HCT116 (cell line): ENCODE results near the gene RASL12. TPM values are rescaled to one million over a fixed set of nuclear protein-coding genes. Genes with fewer than 3 reads are reported as not detected.

Source experiments
- ATAC-seq: fragments of 200-7000 bp; cut with Tn5 transposase; 2 replicates; pipeline ENCODE4 v1.9.1; 2020; ENCODE audit warnings: mild to moderate bottlenecking, moderate library complexity
- BruUV-seq: library from RNA; stranded (reverse); fragments of 400-500 nt; replicated peaks from 2 replicates; lab custom pipeline; 2021; lab: Mats Ljungman, UMichigan
- CTCF ChIA-PET: fragments of 300-600 bp; sonication (Branson Sonifier 250); formaldehyde crosslinking; loops from one replicate; lab custom pipeline; 2021; ENCODE audit warnings: antibody characterized with exemption; lab: Charles Lee
- POLR2A ChIA-PET: fragments of 300-600, 350-600 bp; sonication (Branson Sonifier 250); formaldehyde crosslinking; loops from one replicate; lab custom pipeline; 2021; ENCODE audit warnings: antibody characterized with exemption; lab: Charles Lee
- RAD21 ChIA-PET, 2 experiments: fragments of 300-600 bp; sonication (Branson Sonifier 250); formaldehyde crosslinking; loops; one replicate each; lab custom pipeline; 2023; ENCODE audit warnings: low total read pairs in 2 of 2; ENCODE audit not compliant: uncharacterized antibody in 2 of 2, unreplicated experiment in 2 of 2, low non-redundant PET in 1 of 2; lab: Charles Lee
- DNase-seq: peaks from one replicate; pipeline ENCODE4 v3.0.0-alpha.2; 2010; ENCODE audit warnings: low read depth, low spot score
- H2AFZ ChIP-seq: fragments of 200-600 bp; shearing (Covaris generic), sonication (generic); 2 replicates; pipeline ENCODE4 v1.6.1; 2017; ENCODE audit warnings: low read depth, mixed run types, mixed read lengths, antibody characterized with exemption, low read length; ENCODE audit not compliant: poor library complexity, severe bottlenecking
- H3K27ac ChIP-seq: 2 replicates; pipeline ENCODE4 v1.5.1; 2012; ENCODE audit warnings: low read depth, low read length
- H3K27me3 ChIP-seq: fragments of 200-600 bp; sonication (generic); 2 replicates; pipeline ENCODE4 v1.6.1; 2016; ENCODE audit warnings: mixed run types, low read length, mixed read lengths; ENCODE audit not compliant: insufficient read depth
- H3K36me3 ChIP-seq, 2 experiments: fragments of 200-500 bp in 1 of 2; fragments of 200-600 bp in 1 of 2; sonication (Bioruptor generic) in 1 of 2; sonication (generic) in 1 of 2; 2 replicates each; pipeline versions ENCODE4 v1.5.1 to v1.6.1; 2014 to 2016; ENCODE audit warnings: low read length in 2 of 2, inconsistent platforms in 1 of 2, mixed read lengths in 1 of 2, mixed run types in 1 of 2; ENCODE audit not compliant: insufficient read depth in 2 of 2, control insufficient read depth in 1 of 2
- H3K4me1 ChIP-seq, 2 experiments: fragments of 200-600 bp in 1 of 2; sonication (generic) in 1 of 2; 2 replicates each; pipeline versions ENCODE4 v1.5.1 to v1.6.1; 2012 to 2017; ENCODE audit warnings: low read length in 2 of 2, inconsistent platforms in 1 of 2, mild to moderate bottlenecking in 1 of 2, mixed read lengths in 1 of 2, mixed run types in 1 of 2, moderate library complexity in 1 of 2; ENCODE audit not compliant: insufficient read depth in 2 of 2, control insufficient read depth in 1 of 2
- H3K4me2 ChIP-seq: fragments of 200-600 bp; sonication (generic); 2 replicates; pipeline ENCODE4 v1.6.1; 2017; ENCODE audit warnings: mixed run types, low read length, mixed read lengths
- H3K4me3 ChIP-seq, 2 experiments: fragments of 200-600 bp in 1 of 2; sonication (generic) in 1 of 2; replicated peaks in 1 of 2; 2 replicates each; pipeline ENCODE4 v1.5.1; 2011 to 2016; ENCODE audit warnings: low read length in 2 of 2, control low read depth in 1 of 2, low read depth in 1 of 2, mild to moderate bottlenecking in 1 of 2, mixed read lengths in 1 of 2, mixed run types in 1 of 2
- H3K79me2 ChIP-seq: fragments of 200-600 bp; sonication (generic); 2 replicates; pipeline ENCODE4 v1.6.1; 2017; ENCODE audit warnings: mild to moderate bottlenecking, mixed run types, low read length, moderate library complexity, mixed read lengths; ENCODE audit not compliant: insufficient read depth
- H3K9ac ChIP-seq: fragments of 200-600 bp; sonication (generic); 2 replicates; pipeline ENCODE4 v1.6.1; 2016; ENCODE audit warnings: low read length, mixed read lengths
- H3K9me2 ChIP-seq: fragments of 200-600 bp; sonication (generic), shearing (Covaris generic); 2 replicates; pipeline ENCODE4 v1.6.1; 2017; ENCODE audit warnings: mixed run types, mild to moderate bottlenecking, moderate library complexity; ENCODE audit not compliant: insufficient read depth
- H3K9me3 ChIP-seq, 2 experiments: fragments of 200-500 bp in 1 of 2; fragments of 200-600 bp in 1 of 2; sonication (Bioruptor generic) in 1 of 2; sonication (generic) in 1 of 2; 2 replicates each; pipeline ENCODE4 v1.6.1; 2014 to 2017; ENCODE audit warnings: low read length in 2 of 2, mixed read lengths in 2 of 2, inconsistent platforms in 1 of 2, low read depth in 1 of 2, mild to moderate bottlenecking in 1 of 2, mixed run types in 1 of 2, moderate library complexity in 1 of 2; ENCODE audit not compliant: control insufficient read depth in 1 of 2, insufficient read depth in 1 of 2
- H4K20me1 ChIP-seq: fragments of 200-600 bp; sonication (generic), shearing (Covaris generic); 2 replicates; pipeline ENCODE4 v1.6.1; 2017; ENCODE audit warnings: mixed run types, mild to moderate bottlenecking, moderate library complexity; ENCODE audit not compliant: insufficient read depth
- CBX3 ChIP-seq: IDR thresholded peaks from 2 replicates; pipeline ENCODE4 v1.6.1; 2012; ENCODE audit warnings: low read depth
- CEBPB ChIP-seq: IDR thresholded peaks from 2 replicates; pipeline ENCODE4 v1.6.1; 2012; ENCODE audit warnings: low read depth
- ELF1 ChIP-seq: IDR thresholded peaks from 2 replicates; pipeline ENCODE4 v1.6.1; 2012; ENCODE audit warnings: low read depth, borderline replicate concordance
- EZH2phosphoT487 ChIP-seq: fragments of 200-600 bp; IDR thresholded peaks from 2 replicates; pipeline ENCODE4 v1.6.1; 2018; ENCODE audit warnings: antibody characterized with exemption, borderline replicate concordance
- FOSL1 ChIP-seq: IDR thresholded peaks from 2 replicates; pipeline ENCODE4 v1.6.1; 2012; ENCODE audit warnings: low read depth
- RAD21 ChIP-seq: IDR thresholded peaks from 2 replicates; pipeline ENCODE4 v1.6.1; 2012; ENCODE audit warnings: low read depth, mild to moderate bottlenecking
- REST ChIP-seq: IDR thresholded peaks from 2 replicates; pipeline ENCODE4 v1.6.1; 2012; ENCODE audit warnings: low read depth
- SIN3A ChIP-seq: IDR thresholded peaks from 2 replicates; pipeline ENCODE4 v1.6.1; 2012; ENCODE audit warnings: low read depth
- ZFX ChIP-seq: fragments of 450-650 bp; IDR thresholded peaks from 2 replicates; pipeline ENCODE4 v1.6.1; 2017
- ZNF274 ChIP-seq: fragments of 200-500 bp; sonication (Bioruptor generic); IDR thresholded peaks from 2 replicates; pipeline ENCODE4 v1.6.1; 2014; ENCODE audit warnings: mild to moderate bottlenecking, low read depth, low read length, inconsistent platforms
- intact Hi-C: fragments of 100-400 bp; cut with micrococcal nuclease; formaldehyde crosslinking; loops from 2 replicates; pipeline ENCODE4 v1.10.0; 2022
- total RNA-seq: library from RNA; stranded (reverse); gene quantifications from one replicate; pipeline ENCODE4 v1.2.1, GENCODE V29; 2021; ENCODE audit not compliant: unreplicated experiment

RASL12 gene
- total RNA-seq, 1 experiment from 2014 or later, result 0.25 TPM

GRCh38 chr15:65062061-65062460, 5.7 kb downstream of the RASL12 start:
- ChIA-PET POLR2A (no interaction called here), RAD21 (no interaction called here), CTCF (interaction anchor here (1.5 kb wide), 1 partner anchor 8 kb away, joined by 3 read pairs; no protein-coding TSS in a partner anchor)
- no peaks in the 10 kb centered on the region for H3K9me3 ChIP-seq
- no peak overlapping the region for H3K27ac ChIP-seq
- H3K9ac ChIP-seq, result no peak overlapping the region
- ATAC-seq (no peak), DNase-seq (no peak)
- H3K9me2 ChIP-seq, result no peaks in the 10 kb centered on the region
- H4K20me1 ChIP-seq, result no peaks in the 10 kb centered on the region
- no peaks in the 10 kb centered on the region for H3K79me2 ChIP-seq
- H3K27me3 ChIP-seq, result no peaks in the 10 kb centered on the region
- peaks cover 13 to 14% of the 10 kb centered on the region in 2 experiments for H3K4me1 ChIP-seq
- H3K4me3 ChIP-seq, result no peak overlapping the region
- no peak overlapping the region for H2AFZ ChIP-seq
- intact Hi-C loops, result no loop called here
- no peaks in the 10 kb centered on the region for H3K36me3 ChIP-seq
- H3K4me2 ChIP-seq, result no peak overlapping the region
- TF ChIP-seq CEBPB, result no peak
- TF ChIP-seq SIN3A, result no peak
- TF ChIP-seq ELF1, result no peak
- TF ChIP-seq REST, result no peak
- no peak for TF ChIP-seq EZH2phosphoT487
- TF ChIP-seq RAD21, result no peak
- no peak for TF ChIP-seq FOSL1
- TF ChIP-seq CBX3, result no peak
- TF ChIP-seq ZNF274, result no peak
- no peak for TF ChIP-seq ZFX
- no TSS peak for BruUV-seq
